GM12878 (cell line): Measurements from ENCODE around the gene MAGI2. TPM values are rescaled to one million over a fixed set of nuclear protein-coding genes. Genes with fewer than 3 reads are reported as not detected.

ENCODE experiments used
- ATAC-seq: fragments of 200-7000 bp; cut with Tn5 transposase; 3 replicates; pipeline ENCODE4 v1.9.1; 2020; ENCODE audit warnings: mild to moderate bottlenecking, moderate library complexity
- BruUV-seq: library from RNA; stranded (reverse); fragments of 400-500 nt; replicated peaks from 2 replicates; lab custom pipeline; 2021; lab: Mats Ljungman, UMichigan
- CTCF ChIA-PET: fragments of 300-600 bp; sonication (Branson Sonifier 250); formaldehyde crosslinking; extraction: SDS; loops from one replicate; lab custom pipeline; 2021; ENCODE audit warnings: inconsistent platforms; lab: Yijun Ruan, JAX
- POLR2A ChIA-PET: fragments of 350-600 bp; formaldehyde crosslinking; extraction: SDS; loops from one replicate; lab custom pipeline; 2021; ENCODE audit warnings: inconsistent platforms; lab: Charles Lee
- RAD21 ChIA-PET: fragments of 300-600 bp; sonication (Branson Sonifier 250); formaldehyde crosslinking; loops from one replicate; lab custom pipeline; 2023; ENCODE audit warnings: antibody characterized with exemption; ENCODE audit not compliant: unreplicated experiment; lab: Charles Lee
- SMC1A ChIA-PET: fragments of 300-600 bp; sonication (Branson Sonifier 250); formaldehyde crosslinking; loops from one replicate; lab custom pipeline; 2023; ENCODE audit not compliant: unreplicated experiment, uncharacterized antibody; lab: Charles Lee
- DNase-seq: peaks from one replicate; pipeline ENCODE4 v3.0.0-alpha.2; 2011; ENCODE audit warnings: low read depth, low spot score
- FAIRE-seq: peaks from 3 replicates; lab custom pipeline; 2011; peaks lifted over from hg19 to GRCh38; lab: Jason Lieb, UNC
- H2AFZ ChIP-seq: 2 replicates; pipeline ENCODE4 v1.6.0; 2011; ENCODE audit warnings: low read depth, low read length, control low read depth; ENCODE audit not compliant: control insufficient read depth
- H3K27ac ChIP-seq: 2 replicates; pipeline ENCODE4 v1.5.1; 2011; ENCODE audit warnings: control low read depth; ENCODE audit not compliant: control insufficient read depth, insufficient read depth
- H3K27me3 ChIP-seq, 2 experiments: replicated peaks in 1 of 2; 2 replicates each; pipeline versions ENCODE4 v1.6.0 to v1.6.1; 2011; ENCODE audit warnings: low read length in 1 of 2; ENCODE audit not compliant: control insufficient read depth in 2 of 2, insufficient read depth in 2 of 2
- H3K36me3 ChIP-seq, 2 experiments: 2 replicates each; pipeline ENCODE4 v1.5.1; 2011; ENCODE audit warnings: low read length in 1 of 2; ENCODE audit not compliant: control insufficient read depth in 2 of 2, insufficient read depth in 2 of 2
- H3K4me1 ChIP-seq: 2 replicates; pipeline ENCODE4 v1.6.1; 2011; ENCODE audit warnings: mild to moderate bottlenecking, low read length, moderate library complexity, mixed read lengths; ENCODE audit not compliant: control insufficient read depth, insufficient read depth
- H3K4me2 ChIP-seq: 2 replicates; pipeline ENCODE4 v1.6.0; 2011; ENCODE audit warnings: control low read depth; ENCODE audit not compliant: control insufficient read depth, insufficient read depth
- H3K4me3 ChIP-seq: fragments of 200-600 bp; sonication (generic); 2 replicates; pipeline ENCODE4 v1.5.1; 2016
- H3K79me2 ChIP-seq: 2 replicates; pipeline ENCODE4 v1.6.0; 2011; ENCODE audit warnings: low read length; ENCODE audit not compliant: control insufficient read depth, insufficient read depth
- H3K9ac ChIP-seq: 2 replicates; pipeline ENCODE4 v1.8.0; 2011; ENCODE audit warnings: low read length, control low read depth, mixed read lengths; ENCODE audit not compliant: control insufficient read depth, insufficient read depth
- H3K9me3 ChIP-seq: replicated peaks from 3 replicates; pipeline ENCODE4 v1.5.1; 2011; ENCODE audit warnings: mild to moderate bottlenecking, low read length; ENCODE audit not compliant: control insufficient read depth, insufficient read depth
- H4K20me1 ChIP-seq: 2 replicates; pipeline ENCODE4 v1.6.0; 2011; ENCODE audit not compliant: control insufficient read depth, insufficient read depth
- BHLHE40 ChIP-seq, 2 experiments: fragments of 450-650 bp in 1 of 2; IDR thresholded peaks; 2 replicates each; pipeline ENCODE4 v1.6.1; 2011 to 2017; ENCODE audit warnings: low read depth in 2 of 2, borderline replicate concordance in 1 of 2, improper control_type of control experiment in 1 of 2, low read length in 1 of 2, mild to moderate bottlenecking in 1 of 2
- CBFB ChIP-seq: IDR thresholded peaks from 2 replicates; pipeline ENCODE4 v1.6.1; 2016; ENCODE audit warnings: antibody characterized with exemption, low read depth
- CREM ChIP-seq: IDR thresholded peaks from 2 replicates; pipeline ENCODE4 v1.6.1; 2014; ENCODE audit warnings: antibody characterized with exemption, low read depth
- E4F1 ChIP-seq: fragments of 450-650 bp; IDR thresholded peaks from 2 replicates; pipeline ENCODE4 v1.6.1; 2018; ENCODE audit warnings: borderline replicate concordance, mild to moderate bottlenecking; ENCODE audit not compliant: partially characterized antibody
- ETV6 ChIP-seq, 2 experiments: fragments of 450-650 bp in 1 of 2; IDR thresholded peaks in 1 of 2; conservative IDR thresholded peaks in 1 of 2; 2 replicates each; pipeline ENCODE4 v1.6.1; 2014; ENCODE audit warnings: antibody characterized with exemption in 1 of 2, borderline replicate concordance in 1 of 2, low read depth in 1 of 2, mild to moderate bottlenecking in 1 of 2, moderate library complexity in 1 of 2
- FOXM1 ChIP-seq: IDR thresholded peaks from 2 replicates; pipeline ENCODE4 v1.6.1; 2012; ENCODE audit warnings: low read depth, mild to moderate bottlenecking, inconsistent platforms, low read length, moderate library complexity
- JUND ChIP-seq: IDR thresholded peaks from 2 replicates; pipeline ENCODE4 v1.6.1; 2012; ENCODE audit warnings: low read depth, mild to moderate bottlenecking, low read length, improper control_type of control experiment, moderate library complexity
- MTA3 ChIP-seq: IDR thresholded peaks from 2 replicates; pipeline ENCODE4 v1.6.1; 2012; ENCODE audit warnings: low read length, inconsistent platforms, borderline replicate concordance
- NR2C1 ChIP-seq: fragments of 450-650 bp; IDR thresholded peaks from 2 replicates; pipeline ENCODE4 v1.6.1; 2017; ENCODE audit warnings: antibody characterized with exemption, mild to moderate bottlenecking, moderate library complexity
- PRDM15 ChIP-seq: fragments of 450-650 bp; formaldehyde crosslinking; IDR thresholded peaks from 2 replicates; pipeline ENCODE4 v1.4.0; 2020; ENCODE audit warnings: mild to moderate bottlenecking, moderate library complexity
- RCOR1 ChIP-seq: conservative IDR thresholded peaks from 2 replicates; pipeline ENCODE4 v1.6.1; 2012; ENCODE audit warnings: low read depth, low read length, improper control_type of control experiment
- SREBF2 ChIP-seq: IDR thresholded peaks from 2 replicates; pipeline ENCODE4 v1.6.1; 2012; ENCODE audit warnings: mild to moderate bottlenecking, low read length
- ZBTB33 ChIP-seq: fragments of 450-650 bp; IDR thresholded peaks from 2 replicates; pipeline ENCODE4 v1.6.1; 2017; ENCODE audit warnings: mild to moderate bottlenecking
- WGBS: methylation state at CpG from one replicate; pipeline ENCODE4 v1.1.6; 2016; ENCODE audit warnings: low lambda C conversion rate; ENCODE audit not compliant: insufficient replicate concordance, insufficient coverage; ENCODE audit errors: missing lambda C conversion rate; 5-methylcytosine and 5-hydroxymethylcytosine counted together
- in situ Hi-C: fragments of 300-500 bp; cut with MboI; formaldehyde crosslinking; loops from 9 replicates; pipeline ENCODE4 v1.14.3; 2018; ENCODE audit warnings: mixed read lengths
- intact Hi-C: fragments of 100-400 bp; cut with micrococcal nuclease; formaldehyde crosslinking; loops from one replicate; pipeline ENCODE4 v1.14.2; 2022; ENCODE audit not compliant: unreplicated experiment
- polyA plus RNA-seq, 11 experiments: library from polyadenylated mRNA; depleted of rRNA in 4 of 11; unstranded in 6 of 11; stranded (reverse) in 5 of 11; fragments of >200 nt; fragmentation: Nextera tagmentation in 4 of 11; fragmentation: Illumina TruSeq in 1 of 11; extraction: Ambion mirVana in 4 of 11; extraction: Trizol in 1 of 11; gene quantifications; 1 replicate in 1 of 11; 2 replicates in 10 of 11; pipeline versions ENCODE4 v1.2.1 to v1.2.3, GENCODE V29; 2011 to 2016; ENCODE audit warnings: inconsistent platforms in 2 of 11, missing spikeins in 2 of 11, low read depth in 1 of 11
- total RNA-seq, 4 experiments: library from RNA; depleted of rRNA in 3 of 4; stranded (reverse); fragments of >200 nt in 3 of 4; fragmentation: Illumina TruSeq in 1 of 4; extraction: Trizol in 1 of 4; gene quantifications; 2 replicates each; pipeline versions ENCODE4 v1.2.1 to v1.2.3, GENCODE V29; 2013 to 2021
- TF ChIP-seq, protein P1 (sequence below): fragments of 150-350 bp; IDR thresholded peaks from 2 replicates; pipeline ENCODE4 v1.6.1; 2014; ENCODE audit warnings: mild to moderate bottlenecking, low read depth, low read length

MAGI2 gene
- total and polyA plus RNA-seq, 10 of the 15 experiments (the other 5 are each of a cell fraction or from before 2014, with no cell fraction given) = 0.01 to 0.31 (median 0.05) TPM; not detected in 2

- ChIA-PET SMC1A (no interaction called here), RAD21 (no interaction called here), CTCF (interaction anchor here (0.6 kb wide), 1 partner anchor 581 kb away, joined by 3 read pairs; no protein-coding TSS in a partner anchor), POLR2A (no interaction called here)
- in situ Hi-C loops = no loop called here
- DNase-seq (no peak), ATAC-seq (no peak), FAIRE-seq (no peak)
- intact Hi-C loops = no loop called here
- H2AFZ ChIP-seq = no peak overlapping the region
- H3K9me3 ChIP-seq = no peaks in the 10 kb centered on the region
- no peak overlapping the region for H3K4me2 ChIP-seq
- WGBS = 0% methylated on average over 1 of the region's 1 CpG
- no peaks in the 10 kb centered on the region for H4K20me1 ChIP-seq
- H3K9ac ChIP-seq = no peak overlapping the region
- no peak overlapping the region for H3K27ac ChIP-seq
- no peaks in the 10 kb centered on the region for H3K79me2 ChIP-seq
- no peaks in the 10 kb centered on the region for H3K4me1 ChIP-seq
- H3K4me3 ChIP-seq = no peak overlapping the region
- BruUV-seq = no TSS peak
- TF ChIP-seq CREM (no peak), MTA3 (no peak), E4F1 (no peak), NR2C1 (no peak), CBFB (no peak), RCOR1 (no peak), BHLHE40 (IDR thresholded peaks at IDR 0.05; ENCODE audit: borderline replicate concordance in 1 of 2, low read depth in 2 of 2, low read length in 1 of 2) (no peak), ETV6 (conservative IDR thresholded peaks at IDR 0.05 in 1 of 2, IDR thresholded peaks at IDR 0.05 in 1 of 2; ENCODE audit: borderline replicate concordance in 1 of 2, low read depth in 1 of 2) (no peak), PRDM15 (CRISPR knock-in tag) (no peak), ZBTB33 (no peak), SREBF2 (no peak), FOXM1 (no peak), JUND (no peak)
- TF ChIP-seq, protein P1, sequence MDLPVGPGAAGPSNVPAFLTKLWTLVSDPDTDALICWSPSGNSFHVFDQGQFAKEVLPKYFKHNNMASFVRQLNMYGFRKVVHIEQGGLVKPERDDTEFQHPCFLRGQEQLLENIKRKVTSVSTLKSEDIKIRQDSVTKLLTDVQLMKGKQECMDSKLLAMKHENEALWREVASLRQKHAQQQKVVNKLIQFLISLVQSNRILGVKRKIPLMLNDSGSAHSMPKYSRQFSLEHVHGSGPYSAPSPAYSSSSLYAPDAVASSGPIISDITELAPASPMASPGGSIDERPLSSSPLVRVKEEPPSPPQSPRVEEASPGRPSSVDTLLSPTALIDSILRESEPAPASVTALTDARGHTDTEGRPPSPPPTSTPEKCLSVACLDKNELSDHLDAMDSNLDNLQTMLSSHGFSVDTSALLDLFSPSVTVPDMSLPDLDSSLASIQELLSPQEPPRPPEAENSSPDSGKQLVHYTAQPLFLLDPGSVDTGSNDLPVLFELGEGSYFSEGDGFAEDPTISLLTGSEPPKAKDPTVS = no peak
- H3K27me3 ChIP-seq = no peaks in the 10 kb centered on the region
- H3K36me3 ChIP-seq = no peaks in the 10 kb centered on the region
Observed at GRCh38 chr7:78828317-78828716, 625.1 kb downstream of the MAGI2 start.
